Activated gamma-delta T cell (primary cell): ENCODE measurements around the gene ZBTB46.

ENCODE experiments used
- DNase-seq: peaks from one replicate; lab custom pipeline; 2025; lab: John Stamatoyannopoulos, UW

Gene ZBTB46

GRCh38 chr20:63837479-63837878 lies 6.4 kb upstream of the ZBTB46 start:
- DNase-seq: no peak

- DNase-seq: no peak
These were observed 5.6 kb upstream of the ZBTB46 start for GRCh38 chr20:63836458-63837344.

GRCh38 chr20:63835021-63835858 lies 4.2 kb upstream of the ZBTB46 start:
- no peak for DNase-seq

GRCh38 chr20:63834491-63834880 lies 3.4 kb upstream of the ZBTB46 start:
- DNase-seq: no peak

GRCh38 chr20:63833776-63834490 lies 2.9 kb upstream of the ZBTB46 start:
- no peak for DNase-seq

- DNase-seq: no peak
These were observed 1.1 kb upstream of the ZBTB46 start for GRCh38 chr20:63831993-63832686.

- DNase-seq: no peak
These were observed 555 bp upstream of the ZBTB46 start for GRCh38 chr20:63831646-63831992.

GRCh38 chr20:63829945-63830835 lies 874 bp downstream of the ZBTB46 start:
- DNase-seq: no peak

- DNase-seq: no peak
These were observed 1.5 kb downstream of the ZBTB46 start for GRCh38 chr20:63829603-63829944.

GRCh38 chr20:63828951-63829350 lies 2.1 kb downstream of the ZBTB46 start:
- DNase-seq: no peak

GRCh38 chr20:63828545-63828944 lies 2.5 kb downstream of the ZBTB46 start:
- no peak for DNase-seq

GRCh38 chr20:63828124-63828523 lies 2.9 kb downstream of the ZBTB46 start:
- no peak for DNase-seq

GRCh38 chr20:63826753-63827152 lies 4.3 kb downstream of the ZBTB46 start:
- no peak for DNase-seq

GRCh38 chr20:63825331-63826118 lies 5.5 kb downstream of the ZBTB46 start:
- DNase-seq: no peak

- DNase-seq: no peak
These were observed 7.3 kb downstream of the ZBTB46 start for GRCh38 chr20:63823691-63824311.

- DNase-seq: no peak
These were observed 8.8 kb downstream of the ZBTB46 start for GRCh38 chr20:63822276-63822696.

GRCh38 chr20:63821811-63822210 lies 9.3 kb downstream of the ZBTB46 start:
- no peak for DNase-seq

- no peak for DNase-seq
These were observed 11.7 kb downstream of the ZBTB46 start for GRCh38 chr20:63819224-63819921.
